ENCODE results near the gene PLCH2.

The PLCH2 gene

DNA sequence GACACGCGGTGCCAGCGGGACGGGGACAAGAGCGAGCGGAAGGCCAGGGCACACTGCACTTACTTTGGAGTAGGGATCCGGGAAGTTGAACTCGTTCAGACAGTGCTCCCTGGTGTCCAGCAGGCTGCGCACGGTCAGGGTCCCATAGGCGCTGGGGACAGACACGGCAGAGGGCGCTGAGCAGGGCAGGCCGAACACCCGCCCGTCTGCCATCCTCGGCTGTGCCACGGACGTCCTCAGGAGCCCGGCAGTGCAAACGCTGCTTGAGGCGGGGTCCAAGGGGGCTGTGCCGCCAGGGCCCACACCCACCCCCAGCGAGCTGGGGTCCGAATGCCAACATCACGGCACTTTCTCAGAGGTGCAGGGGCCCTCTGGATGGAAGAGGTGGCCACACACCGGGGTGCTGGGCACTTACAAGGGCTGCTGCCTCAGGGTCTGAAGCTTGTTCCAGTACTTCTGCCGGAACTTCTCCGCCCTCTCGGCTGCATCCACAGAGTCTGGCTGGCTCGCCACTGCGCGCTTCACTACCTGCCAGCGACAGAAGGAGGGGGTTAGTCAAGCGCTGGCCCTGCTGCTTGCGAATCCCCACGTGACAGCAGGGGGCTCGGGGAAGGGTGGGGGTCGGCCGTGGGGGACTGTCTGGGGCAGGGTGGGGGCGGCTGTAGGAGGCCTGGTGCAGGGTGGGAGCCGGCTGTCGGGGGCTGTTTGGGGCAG, 38.0 kb downstream of the PLCH2 start:
- DNase-seq (ENCODE audit: low spot score), result no peak

DNA sequence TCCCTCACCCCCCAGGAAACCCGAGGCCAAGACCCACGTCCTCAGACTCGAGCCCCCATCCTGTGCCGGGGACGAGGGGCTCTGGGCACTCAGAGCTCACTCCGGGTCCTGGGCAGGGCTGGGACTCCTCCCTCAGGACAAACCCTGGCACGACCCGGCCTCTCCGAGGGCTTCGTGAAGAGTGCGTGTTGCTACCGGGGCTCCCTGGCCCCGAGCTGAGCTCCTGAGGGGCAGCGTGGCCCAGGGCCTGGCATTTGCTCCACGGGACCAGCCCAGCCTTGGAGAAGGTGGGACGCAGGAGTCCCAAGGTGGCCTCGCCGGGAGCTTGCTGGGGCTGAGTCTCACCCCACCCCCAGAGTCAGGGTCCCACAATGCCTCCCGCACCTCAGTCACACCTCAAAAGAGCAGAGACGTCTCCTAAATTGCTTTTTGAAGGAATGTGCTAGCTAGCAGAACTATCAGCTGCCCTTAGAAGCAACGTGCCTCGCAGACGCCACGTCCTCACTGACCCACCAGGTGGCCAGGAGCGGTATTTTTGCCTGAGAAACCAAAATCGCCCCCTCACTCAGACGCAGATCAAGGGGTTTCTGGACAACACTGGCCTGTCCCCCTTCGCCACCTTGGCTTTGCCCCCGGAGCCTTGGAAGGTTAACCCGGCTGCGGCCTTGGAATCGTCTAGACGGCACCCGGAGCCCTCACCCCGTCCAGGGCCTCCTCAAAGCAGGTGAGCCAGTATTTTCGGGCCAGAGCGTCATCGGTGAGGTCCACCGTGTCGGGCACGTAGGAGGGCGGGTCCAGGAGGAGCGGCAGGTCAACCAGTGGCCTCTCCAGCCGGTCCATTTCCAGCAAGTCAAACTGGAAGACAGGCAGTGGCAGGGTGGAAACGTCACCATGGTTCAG, 39.0 kb downstream of the PLCH2 start:
- no peak for DNase-seq (ENCODE audit: low spot score)

DNA sequence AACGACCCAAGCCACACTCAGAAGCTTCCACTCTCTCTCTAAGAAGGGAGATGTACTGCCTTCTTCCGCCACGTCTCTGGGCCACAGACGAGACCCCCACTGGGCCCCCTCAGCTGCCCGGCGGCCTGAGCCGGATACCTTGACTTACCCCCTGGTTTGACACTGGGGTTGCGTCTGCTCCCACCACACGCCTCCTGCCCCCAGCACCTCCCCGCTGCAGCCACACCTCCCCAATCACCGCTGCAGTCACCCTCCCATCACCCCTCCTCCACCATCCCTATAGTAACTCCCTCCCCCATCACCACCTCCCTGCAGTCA, 39.6 kb downstream of the PLCH2 start:
- no peak for DNase-seq (ENCODE audit: low spot score)

DNA sequence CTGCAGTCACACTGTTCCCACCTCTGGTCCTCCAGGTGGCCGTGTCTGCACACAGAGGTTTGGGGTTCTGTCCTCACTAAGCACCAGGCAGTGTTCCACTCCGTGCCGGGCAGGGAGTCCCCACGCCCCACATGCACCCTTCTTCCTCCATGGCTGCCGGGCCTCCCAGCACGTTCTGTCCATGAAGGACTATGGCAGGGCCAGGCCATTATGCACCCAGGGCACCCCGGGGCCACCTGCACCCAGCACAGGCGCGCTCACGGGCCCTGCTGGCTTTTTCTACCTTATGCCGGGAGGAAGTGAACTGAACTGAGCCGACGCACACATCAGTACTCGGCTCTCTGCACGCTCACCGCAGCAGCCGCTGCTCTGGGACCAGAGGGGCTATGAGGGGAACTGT, 40.0 kb downstream of the PLCH2 start:
- no peak for DNase-seq (ENCODE audit: low spot score)

DNA sequence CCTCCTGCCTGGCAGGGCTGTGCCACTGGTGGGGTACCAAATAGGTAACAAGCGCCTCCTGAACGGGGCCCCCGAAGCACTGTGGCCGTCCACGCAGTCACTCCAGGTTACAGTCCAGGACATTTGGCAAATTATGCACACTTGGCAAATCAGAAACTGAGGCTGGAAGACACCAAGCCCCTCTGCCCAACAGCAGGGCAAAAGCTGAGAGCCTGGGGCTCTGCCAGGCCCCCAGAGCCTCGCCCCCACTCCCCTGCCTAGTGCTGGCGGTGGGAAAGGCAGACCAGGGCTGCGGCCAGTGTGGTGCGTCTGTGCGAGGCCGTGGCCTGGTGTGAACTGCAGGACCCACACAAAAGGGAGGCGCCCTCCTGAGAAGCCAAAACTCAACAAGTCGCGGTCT, 40.9 kb downstream of the PLCH2 start:
- no peak for DNase-seq (ENCODE audit: low spot score)

DNA sequence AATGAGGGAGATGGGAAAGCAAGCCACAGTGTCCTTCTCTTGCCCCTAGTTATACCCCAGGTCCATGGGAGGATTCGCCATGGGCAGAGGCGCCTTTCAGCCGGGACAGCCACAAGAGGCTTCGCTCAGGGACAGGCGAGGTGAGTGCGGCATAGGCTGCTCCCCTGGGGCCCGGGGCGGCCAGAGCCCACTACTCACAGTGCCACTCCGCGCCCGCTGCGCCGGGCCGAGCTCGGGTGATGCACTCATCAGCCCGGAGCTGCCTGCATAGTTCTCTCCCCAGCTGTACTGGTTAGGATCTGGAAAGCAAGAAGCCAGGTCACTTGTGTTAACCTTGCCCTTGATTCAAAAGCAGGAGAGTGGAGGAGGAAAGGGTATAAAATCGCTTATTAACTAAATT, 41.9 kb downstream of the PLCH2 start:
- no peak for DNase-seq (ENCODE audit: low spot score)

DNA sequence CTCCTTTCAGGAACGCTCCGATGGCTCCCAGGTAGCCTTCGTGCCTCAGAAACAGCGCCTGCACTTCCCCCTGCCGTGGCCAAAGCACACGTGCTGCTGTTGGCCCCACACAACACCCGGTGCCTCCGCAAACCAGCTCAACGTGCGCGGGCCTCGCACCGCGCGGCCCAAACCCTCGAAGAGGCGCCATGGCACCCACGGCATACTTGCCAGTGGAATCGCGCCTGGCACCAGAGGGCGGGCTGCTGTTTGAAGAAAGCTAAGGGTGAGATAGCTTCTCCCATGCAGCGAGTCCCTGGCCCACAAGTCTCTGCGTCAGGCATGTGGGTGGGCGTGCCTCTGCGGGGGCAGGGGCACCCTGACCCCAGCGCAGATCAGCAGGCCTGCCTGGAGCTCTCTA, 42.4 kb downstream of the PLCH2 start:
- DNase-seq (ENCODE audit: low spot score), result no peak

DNA sequence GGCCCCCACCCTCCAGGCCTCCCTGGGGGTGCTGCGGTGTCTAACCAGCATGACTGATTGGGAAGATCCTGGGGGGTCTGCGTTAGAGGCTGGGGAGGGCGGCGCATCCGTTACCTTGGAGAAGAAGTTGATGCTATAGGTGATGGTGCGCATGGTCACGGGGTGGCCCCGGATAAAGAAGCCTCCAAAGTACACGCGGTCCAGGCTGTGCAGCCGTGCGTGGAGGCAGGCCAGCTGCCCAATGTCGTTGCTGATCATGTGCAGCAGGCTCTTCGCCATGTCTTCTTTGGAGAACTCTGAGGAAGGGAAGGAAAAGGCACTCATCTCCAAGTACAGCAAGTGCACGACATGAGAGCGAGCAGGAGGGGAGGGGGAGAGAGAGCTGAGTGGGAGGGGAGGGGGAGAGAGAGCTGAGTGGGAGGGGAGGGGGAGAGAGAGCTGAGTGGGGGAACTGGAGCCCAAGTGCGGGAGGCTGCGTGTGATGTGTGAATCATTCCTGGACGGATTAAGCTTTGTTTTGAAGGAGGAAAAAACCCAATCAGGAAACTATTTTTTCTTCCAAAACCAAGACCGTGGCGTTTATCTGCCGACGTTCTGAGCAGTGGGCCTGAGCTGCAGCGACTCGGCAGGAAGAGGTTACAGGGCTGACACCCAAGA, 43.1 kb downstream of the PLCH2 start:
- no peak for DNase-seq (ENCODE audit: low spot score)

DNA sequence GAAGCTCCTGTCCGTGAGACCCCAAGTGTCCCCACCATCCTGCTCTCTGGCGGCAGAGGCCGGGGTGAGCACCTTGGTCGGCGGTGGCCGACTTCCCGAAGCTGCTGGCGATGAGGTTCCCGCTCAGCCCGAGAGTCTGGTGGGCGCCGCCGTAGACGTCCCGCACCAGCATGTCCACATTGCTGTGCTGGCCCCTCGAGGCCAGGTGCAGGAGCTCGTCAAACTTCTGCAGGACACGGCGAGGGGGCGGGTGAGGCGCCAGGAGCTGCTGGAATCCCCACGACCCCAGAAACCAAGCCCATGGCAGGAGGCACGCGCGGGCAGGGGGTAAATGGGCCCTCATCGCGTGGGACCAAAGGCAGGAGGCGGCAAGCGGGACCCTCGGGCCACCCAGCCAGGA, 43.6 kb downstream of the PLCH2 start:
- DNase-seq (ENCODE audit: low spot score), result no peak

DNA sequence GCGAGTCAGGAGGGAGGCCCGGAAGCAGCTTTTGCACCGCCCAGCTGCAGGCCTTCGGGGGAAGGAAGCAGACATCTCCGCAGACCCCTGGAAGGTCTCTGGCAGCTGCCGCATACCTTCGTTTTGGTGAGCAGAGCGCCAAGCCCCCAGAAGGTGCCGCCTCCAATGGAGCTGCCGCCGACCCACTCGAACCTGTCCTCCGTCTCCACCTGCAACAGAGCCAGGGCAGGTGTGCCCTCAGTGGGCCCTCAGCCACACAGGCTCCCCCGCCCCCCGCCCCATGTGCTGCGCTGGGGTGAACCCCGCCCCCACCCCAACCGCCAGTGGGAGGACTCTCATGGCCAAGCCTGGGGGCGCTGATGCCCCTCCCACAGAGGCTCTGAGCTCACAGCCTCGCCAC, 44.1 kb downstream of the PLCH2 start:
- no peak for DNase-seq (ENCODE audit: low spot score)

DNA sequence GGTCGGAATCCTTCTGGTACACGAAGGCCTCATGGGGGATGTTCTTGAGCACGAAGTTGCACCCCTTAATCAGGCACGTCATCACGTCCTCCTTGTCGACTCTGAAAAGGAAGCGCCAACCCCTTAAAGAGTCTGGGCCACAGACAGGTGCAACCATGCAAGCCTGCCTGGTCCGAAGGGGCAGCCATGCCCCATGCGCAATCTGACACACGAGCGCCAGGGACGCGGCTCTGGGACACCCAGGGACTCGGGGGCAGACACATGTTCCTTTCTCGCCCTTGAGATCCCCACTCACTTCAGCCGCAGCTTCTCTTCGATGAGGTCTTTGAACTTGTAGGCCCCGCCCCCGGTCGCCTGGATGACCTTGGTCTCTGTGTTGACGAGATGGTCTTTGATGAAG, 44.7 kb downstream of the PLCH2 start:
- no peak for DNase-seq (ENCODE audit: low spot score)

DNA sequence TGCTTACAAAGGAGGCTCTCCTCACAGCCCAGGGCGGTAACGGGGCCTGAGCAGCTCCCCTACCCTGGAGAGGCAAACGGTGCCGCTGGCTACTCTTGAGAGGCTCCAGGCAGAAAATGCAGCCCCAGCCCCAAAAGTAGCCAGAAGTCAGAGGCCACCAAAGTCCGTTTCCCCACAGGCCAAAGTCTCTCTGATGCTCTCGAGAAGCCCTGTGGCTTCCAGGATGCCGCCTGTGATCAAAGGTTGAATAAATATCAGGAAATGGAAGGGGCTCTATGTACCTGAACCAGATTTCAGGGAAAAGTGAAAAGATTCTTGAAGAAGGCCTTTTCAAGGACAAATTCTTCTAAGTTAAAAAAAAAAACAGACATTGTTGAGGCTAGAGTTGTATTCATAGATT, 46.1 kb downstream of the PLCH2 start:
- DNase-seq (ENCODE audit: low spot score), result no peak

DNA sequence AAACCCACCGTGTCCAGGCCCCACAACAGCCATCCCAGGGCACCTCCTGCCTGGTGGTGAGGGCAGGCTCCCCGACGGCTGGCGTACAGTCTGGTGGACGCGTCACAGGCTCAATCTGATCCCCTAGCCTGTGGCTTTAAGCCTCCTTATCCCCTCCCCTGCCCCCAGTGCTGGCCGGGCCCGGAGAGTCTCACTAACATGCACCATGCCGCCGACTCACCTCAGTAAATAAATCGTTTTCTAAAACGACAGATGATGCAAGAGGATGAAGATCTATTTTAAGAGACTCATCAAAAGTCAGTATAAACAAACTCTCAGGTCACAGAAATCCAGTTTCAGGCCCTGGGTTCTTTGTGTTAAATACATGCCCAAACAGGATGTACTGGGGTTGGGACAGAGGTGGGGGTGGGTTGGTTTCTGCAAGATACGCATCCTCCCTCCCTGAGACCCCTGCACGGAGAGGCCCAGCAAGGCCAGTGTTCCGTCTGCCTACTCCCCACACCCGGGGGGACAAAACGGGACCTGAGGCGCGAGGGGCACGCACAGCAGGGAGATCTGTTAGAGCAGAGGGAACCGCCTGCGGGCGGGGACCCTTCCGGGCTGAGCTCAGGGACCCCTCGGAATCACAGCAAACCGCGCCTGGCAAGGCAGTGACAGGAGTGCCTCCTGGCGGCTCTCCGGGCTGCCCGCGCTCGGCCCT, 47.3 kb downstream of the PLCH2 start:
- no peak for DNase-seq (ENCODE audit: low spot score)

DNA sequence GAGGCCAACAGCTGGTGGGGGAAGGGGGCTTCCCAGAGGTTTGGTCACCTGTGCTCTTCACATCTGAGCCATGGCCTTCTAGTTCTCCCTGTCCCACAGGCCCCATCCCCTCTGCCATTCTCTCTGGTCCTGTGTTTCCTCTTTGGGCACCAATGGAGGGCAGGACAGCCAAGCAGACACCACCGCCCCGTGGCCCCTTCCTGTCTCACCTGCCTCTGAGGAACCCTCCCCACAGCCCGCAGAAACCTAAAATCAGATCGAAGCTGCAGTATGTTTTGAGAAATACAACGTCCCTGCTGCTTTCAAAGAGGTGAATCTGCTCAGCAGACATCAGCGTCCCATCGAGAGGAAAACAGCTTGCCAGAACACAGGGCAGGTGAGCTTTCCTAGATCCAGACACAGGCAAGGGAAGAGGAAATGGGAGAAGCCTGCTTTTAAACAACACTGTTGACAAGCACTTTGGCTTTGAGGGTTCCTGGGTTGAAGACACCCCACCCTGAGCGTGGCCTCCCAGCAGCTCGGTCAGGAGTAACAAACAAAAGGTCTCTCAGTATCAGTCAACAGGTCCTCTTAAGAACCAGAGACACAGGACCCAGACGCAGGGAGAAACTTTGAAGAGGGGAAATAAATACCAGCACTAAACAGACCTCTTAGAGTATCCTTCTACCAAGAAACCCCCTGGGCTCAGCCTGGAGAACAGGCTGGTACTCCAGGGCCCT, 48.0 kb downstream of the PLCH2 start:
- DNase-seq (ENCODE audit: low spot score), result no peak

DNA sequence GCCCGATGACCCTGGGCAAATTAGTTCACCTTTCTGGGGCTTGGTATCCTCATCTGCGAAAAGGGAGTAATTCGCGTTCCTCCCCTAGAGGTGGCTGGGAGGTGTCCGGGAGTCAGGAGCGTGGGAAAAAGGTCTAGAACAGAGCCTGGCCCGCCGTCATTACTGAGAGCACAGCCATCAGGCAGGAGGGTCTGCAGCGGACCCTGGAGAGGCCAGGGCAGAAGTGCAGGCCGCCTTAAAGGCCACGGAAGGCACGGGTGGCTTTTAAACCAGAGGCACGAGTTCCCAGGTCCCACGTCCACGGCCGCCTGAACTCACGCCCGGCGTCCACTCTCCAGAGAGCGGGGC, 49.5 kb downstream of the PLCH2 start:
- no peak for DNase-seq (ENCODE audit: low spot score)

DNA sequence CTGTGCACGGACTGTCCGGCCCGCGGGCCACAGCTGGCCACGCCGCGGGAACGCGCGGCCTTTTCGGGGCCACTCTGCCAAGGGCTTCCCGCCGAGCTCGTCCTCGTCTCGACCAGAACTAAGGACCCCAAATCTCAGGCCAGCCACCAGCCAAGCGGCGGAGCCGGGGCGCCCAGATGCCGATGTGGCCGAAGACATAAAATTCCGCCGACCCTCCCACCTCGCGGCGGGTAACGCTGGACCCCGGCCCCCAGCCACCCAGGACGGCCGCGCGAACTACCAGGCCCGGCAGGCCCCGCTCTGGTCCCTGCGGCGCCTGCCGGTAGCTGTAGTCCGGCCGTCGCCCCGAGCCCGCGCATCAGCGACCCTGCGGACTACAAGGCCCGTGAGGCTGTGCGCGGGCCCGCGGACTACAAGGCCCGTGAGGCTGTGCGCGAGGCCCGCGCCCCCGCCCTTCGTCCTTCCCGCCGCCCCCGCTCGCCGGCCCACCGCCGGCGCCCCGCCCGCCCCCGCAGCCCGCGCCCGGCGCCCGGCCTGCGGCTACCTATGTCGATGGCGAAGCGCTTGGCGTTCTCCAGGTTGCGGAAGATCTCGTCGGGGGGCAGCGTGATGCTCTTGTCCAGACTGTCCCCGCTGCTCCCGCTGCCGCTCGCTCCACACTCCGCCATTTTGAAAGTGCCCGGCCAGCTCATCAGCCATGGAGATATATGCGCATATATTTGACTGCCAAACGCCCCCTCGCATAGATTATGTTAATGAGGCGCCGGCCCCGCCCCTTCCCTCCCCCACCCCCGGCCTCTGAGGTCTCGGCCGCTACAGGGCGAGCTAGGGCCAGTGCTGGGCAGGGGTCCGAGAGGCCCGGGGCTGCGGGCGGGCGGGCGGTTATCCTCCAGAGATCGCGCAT, 50.1 kb downstream of the PLCH2 start, which contains the start of gene PANK4:
Gene PANK4, minus strand, starts transcription at position 677 of the 904 bp plus-strand sequence. Its CDS starts 9 bp downstream, at position 668.
- DNase-seq (ENCODE audit: low spot score), result peak; percentile 92

DNA sequence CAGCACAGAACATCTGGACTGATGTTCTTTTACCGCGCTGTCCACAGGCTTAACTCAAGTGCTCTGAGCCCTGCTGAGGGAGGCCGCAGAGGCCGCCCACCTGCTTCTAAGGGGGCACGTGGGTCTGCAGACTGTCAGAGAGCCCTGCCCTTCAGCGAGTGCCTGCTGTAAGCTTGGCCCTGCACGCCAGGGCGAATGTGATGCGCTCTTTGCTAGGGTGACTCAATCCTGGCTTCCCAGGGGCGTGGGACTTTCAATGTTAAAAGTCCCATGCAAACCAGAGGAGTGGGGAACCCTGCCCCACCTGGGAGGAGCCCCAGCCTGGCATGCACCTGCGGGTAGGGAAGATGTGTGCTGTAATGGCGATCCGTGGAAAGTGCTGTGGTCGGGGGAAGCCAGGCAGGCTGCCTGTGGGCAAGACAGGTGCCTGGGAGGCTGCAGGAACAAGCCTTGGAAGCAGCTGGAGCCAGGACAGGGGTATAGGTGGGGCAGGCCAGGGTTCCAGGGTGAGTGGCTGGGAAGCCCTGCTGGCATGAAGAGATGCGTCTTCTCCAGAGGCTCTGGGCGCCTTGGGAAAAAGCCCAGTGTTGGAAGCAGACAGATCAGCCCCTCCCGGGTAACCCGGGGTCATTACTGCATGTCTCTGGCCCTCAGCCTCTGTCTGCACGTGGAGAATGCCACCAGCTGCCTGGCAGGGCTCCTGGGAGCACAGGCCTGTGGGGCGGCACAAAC, 50.9 kb downstream of the PLCH2 start:
- peak; percentile 85 for DNase-seq (ENCODE audit: low spot score)

DNA sequence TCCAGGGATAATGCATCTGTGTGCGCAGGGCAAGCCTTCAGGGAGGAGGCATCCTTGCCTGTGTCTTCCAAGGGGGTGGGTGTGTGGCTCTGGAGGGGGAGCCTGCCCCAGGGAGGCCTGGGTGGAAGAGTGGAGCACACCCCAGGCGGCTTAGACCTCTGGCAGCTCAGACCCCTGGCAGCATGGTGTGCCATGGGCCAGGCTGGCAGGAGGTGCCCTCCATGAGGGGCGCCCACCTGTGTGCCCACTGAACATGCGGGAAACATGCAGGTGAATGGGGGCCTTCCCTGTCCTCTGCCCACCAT, 51.4 kb downstream of the PLCH2 start:
- no peak for DNase-seq (ENCODE audit: low spot score)

DNA sequence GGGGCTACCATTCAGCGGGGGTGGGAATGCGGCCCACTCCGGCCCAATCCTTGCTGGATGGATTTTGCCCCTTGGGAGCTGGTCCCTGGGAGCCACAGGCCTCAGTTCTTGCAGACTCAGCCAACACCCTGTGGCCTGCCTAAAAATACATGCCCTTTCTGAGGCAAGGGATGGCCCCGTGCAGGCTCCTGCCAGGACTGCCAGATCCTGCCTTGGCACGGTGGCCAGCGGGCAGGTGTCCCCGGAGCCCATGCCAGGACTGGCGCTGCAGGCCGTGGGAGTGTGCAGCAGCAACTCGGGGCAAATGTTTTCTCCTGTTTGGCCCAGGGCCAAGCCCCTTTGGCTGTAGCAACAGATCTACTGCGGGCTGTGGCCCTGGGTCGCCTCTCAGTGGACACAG, 51.9 kb downstream of the PLCH2 start:
- DNase-seq (ENCODE audit: low spot score), result no peak

DNA sequence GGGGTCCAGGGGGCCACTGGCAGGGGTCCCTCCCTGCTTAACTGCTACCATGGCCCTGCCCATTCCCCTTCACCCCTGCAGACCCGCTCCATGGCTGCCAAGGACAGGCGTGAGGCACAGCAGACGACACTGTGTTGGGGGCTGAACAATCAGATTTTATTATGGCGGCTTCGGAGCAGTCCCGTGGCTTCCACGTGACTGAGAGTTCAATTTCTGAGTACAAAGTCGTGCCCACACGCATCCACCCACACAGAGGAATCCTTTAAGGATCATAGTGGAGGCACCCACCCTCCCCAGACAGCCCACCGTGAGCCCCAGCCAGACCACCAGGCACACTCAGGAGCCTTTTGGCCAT, 52.5 kb downstream of the PLCH2 start:
- DNase-seq (ENCODE audit: low spot score), result no peak
